ENCODE measurements around the gene MVB12A.
A peak's percentile ranks its signal among the peaks of the same experiment; 100 is the strongest.

MVB12A gene

DNA sequence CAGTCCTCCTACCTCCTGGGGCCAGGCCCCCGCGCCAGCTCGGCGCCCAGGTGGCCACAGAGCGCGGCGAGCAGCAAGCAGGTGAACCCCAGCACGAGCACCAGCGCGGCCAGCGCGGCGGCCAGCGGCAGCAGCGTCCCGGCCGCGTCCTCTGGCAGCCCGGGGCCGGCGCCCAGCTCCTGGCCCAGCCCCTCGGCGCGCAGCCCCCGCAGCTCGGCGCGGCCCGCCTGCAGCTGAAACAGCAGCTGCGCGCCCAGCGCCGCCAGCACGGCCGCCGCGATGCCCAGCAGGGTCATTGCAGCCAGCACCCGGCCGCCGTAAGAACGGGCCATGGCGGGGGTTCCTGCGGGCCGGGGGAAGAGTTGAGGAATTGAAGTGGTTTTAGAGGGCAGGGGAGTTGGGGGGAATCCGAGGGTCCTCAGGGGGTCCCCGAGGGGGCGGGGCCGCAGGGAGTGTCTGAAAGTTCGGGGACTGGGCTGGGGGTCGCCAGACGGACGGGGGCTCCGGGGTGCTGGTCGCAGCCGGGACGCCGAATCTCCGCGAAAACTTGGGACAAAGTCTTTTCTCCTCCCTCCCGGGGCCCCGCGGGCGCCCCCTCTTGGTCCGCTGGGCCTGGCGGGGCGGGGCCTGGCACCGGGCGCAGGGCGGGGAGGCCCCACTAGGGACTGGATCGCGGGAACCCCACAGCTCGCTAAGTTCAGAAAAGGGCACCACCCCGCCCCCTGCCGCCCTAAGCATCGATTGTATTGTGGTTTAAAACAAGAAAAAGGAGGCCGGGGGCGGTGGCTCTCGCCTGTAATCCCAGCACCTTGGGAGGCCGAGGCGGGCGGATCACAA, 28.5 kb downstream of the MVB12A start, which contains the start of gene TMEM221:
TMEM221 (minus strand) TSS at position 538 of the 837 bp plus-strand sequence; CDS start at position 332, 206 bp downstream.
- DNase-seq: no peak

DNA sequence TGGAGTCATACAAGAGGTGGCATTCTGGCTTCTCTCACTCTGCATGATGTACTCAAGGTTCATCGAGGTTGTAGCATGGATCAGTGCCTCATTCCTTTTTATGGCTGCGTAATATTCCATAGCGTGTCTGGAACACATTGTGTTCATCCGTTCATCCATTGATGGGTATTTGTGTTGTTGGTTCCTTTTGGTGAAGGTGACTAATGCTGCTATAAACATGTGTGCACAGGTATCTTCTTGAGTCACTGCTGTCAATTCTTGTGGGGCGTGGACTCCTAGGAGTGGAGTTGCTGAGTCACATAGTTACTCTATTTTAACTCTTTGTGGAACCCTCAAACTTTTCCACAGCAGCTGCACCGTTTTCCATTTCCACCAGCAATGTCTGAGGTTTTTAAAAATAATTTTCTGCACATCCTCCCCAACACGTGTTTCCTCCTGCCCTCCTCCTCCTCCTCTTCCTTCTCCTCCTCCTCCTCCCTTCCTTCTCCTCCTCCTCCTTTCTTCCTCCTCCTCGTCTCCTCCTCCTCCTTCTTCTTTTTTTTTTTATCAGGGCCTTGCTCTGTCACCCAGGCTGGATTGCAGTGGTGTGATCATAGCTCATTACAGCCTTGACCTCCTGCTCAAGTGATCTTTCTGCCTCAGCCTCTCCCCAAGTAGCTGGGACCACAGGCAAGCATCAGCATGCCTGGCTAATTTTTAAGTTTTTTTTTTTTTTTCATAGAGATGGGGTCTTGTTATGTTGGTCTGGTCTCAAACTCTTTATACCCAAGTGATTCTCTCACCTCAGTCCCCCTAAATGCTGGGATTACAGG, 30.6 kb downstream of the MVB12A start:
- DNase-seq: no peak

DNA sequence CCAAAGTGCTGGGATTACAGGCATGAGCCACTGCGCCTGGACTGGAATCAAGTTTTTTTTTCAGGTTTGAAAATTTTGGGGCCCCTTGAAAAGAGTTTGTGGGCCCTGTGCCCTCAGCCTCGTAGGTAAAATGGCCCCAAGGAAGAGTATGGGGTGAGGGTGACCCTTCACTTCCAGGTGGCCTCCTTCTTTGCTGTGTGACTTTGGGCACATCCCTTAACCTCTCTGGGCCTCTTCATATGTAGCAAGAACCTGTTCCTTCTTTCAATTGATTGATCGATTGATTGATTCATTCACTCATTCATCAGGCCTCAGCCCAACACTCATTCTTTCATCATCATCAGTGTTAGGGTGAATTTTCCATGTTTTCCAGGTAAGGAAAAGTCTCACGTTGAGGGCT, 32.0 kb downstream of the MVB12A start:
- DNase-seq: no peak

DNA sequence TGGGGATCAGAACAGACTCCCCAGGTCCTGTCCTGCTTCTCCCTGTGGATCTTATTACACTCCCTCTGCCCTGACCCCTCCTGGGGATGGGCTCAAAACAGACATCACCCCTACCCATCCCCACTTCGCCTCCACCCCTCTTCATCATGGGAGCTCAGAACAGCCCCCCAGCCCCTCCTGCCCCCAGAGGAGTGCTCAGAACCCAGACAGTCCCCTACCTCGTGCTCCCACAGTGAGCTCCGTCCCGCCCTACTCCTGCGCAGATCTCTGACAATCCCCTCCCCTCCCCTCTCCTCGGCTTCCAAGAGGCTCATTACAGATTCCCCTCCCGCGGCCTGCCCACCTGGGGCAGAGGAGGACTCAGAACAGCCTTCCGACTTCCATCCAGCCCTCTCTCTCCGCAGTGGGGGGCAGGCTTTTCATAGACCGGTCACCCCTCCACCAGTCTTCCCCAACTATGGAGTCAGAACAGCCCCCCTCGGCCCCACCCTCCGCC, 34.8 kb downstream of the MVB12A start:
- no peak for DNase-seq

DNA sequence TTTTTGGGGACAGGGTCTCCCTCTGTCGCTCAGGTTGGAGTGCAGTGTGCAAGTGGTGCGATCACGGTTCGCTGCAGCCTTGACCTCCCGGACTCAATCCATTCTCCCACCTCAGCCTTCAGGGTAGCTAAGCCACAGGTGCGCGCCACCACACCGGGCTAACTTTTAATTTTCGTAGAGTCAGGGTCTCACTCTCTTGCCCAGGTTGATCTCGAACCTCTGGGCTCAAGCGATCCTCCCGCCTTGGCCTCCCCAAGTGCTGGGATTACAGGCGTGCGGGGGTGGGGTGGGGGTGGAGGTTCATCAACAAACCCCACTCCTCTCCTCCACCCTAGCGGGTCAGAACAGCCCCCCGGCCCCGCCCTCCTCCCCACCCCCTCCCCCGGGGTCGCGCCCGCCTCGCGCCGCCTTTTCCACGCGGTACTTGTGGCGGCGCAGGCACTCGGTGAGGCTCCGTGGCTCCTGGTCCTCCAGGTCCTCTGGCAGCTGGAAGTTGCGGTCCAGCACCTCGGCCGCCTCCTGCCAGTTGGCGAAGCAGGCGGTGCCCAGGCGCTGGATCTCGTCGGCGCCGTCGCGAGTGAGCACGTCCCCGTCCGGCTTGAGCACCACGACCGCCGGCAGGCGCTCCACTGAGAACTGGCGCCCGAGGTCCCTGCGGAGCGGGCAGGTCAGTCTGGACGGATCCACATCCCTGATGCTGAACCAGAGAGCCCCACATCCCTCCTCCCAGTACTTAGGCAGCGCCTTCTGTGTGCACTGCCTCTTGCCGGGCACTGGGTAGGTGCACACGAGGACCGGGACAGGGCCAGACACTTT, 35.7 kb downstream of the MVB12A start:
- DNase-seq: no peak

DNA sequence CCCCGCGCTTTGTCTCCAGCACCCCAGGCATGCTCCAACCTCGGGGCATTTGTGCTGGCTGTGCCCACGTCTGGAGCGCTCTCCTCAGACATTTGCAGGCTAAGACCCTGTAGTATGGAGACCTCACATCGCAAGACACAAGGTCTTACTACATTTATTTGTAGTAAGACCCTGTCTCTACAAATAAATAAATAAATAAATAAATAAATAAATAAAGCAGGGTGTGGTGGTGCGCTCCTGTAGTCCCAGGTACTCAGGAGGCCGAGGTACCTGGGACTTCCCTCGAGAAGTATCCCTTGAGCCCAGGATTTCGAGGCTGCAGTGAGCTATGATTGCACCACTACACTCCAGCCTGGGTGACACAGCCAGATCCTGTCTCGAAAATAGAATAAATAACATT, 36.3 kb downstream of the MVB12A start:
- no peak for DNase-seq

DNA sequence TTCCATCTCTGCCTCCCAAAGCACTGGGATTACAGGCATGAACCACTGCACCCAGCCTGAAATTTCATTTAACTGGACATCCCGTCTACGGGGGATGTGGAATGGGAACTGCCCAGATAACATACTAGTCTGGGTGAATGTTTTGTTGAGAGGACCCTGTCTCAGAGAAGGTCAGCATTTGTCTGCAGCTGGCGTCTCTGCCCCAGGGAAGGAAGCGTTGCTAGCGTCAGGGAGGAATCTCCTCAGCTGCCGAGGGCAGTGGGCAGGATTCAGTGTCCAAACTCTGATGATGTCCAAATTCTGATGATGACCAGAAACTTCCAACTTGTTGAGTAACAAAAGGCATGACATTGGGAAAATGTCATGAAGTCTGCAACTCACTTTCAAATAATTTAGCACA, 37.8 kb downstream of the MVB12A start:
- no peak for DNase-seq

DNA sequence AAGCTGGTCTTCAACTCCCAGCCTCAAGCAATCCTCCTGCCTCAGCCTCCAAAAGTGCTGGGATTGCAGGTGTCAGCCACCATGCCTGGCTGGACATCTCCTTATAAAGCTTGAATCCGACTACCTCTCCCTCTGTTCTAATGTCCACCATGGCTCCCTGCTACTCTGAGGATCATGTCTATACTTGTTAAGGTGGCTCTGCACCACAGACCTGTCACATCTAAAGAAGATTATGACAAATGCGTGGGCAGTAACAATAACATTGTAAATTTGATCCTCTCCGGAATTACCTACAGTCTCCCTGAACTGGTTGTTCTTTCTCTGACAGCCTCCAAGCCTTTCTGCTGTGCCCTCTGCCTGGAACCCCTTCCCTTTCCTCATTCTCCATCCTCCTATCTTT, 39.1 kb downstream of the MVB12A start:
- DNase-seq: no peak

DNA sequence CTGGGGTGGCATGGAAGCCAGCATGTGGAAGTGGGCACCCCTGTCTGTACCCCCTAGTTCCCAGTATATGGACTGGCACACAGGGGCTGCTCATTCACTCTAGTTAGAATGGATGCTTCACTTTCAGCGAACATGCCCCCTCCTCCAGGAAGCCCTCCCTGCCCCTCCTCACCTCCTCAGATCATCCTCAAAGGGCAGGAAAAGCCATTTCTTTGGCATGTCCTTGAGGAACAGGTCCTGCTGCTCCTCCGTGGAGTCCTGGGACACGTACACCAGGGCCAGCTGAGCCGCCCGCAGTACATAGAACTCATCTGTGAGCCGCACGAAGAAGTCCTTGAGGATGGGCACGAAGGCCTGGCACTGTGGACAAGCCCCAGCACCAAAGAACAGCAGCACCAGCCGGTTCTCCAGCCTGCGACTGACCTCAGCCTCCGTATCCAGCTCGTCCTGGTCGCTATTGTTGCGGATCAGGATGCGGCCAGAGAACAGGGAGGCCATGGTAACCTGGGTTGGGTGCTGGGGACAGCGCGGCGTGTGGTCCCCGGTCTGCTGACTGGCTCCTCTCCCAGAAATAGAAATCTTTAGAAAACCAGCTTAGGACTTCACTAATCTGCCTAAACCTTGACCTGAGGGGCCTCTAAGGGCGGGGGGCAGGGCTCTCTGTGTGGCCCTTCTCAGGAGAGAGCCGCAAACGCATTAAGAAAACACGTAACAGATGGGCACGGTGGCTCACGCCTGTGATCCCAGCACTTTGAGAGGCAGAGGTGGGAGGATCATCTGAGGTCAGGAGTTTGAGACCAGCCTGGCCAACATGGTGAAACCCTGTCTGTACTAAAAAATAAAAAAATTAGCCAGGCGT, 40.8 kb downstream of the MVB12A start, which contains the start of gene NXNL1:
NXNL1 (minus strand) TSS at position 555 of the 859 bp plus-strand sequence; CDS start at position 498, 57 bp downstream.
- DNase-seq: no peak

DNA sequence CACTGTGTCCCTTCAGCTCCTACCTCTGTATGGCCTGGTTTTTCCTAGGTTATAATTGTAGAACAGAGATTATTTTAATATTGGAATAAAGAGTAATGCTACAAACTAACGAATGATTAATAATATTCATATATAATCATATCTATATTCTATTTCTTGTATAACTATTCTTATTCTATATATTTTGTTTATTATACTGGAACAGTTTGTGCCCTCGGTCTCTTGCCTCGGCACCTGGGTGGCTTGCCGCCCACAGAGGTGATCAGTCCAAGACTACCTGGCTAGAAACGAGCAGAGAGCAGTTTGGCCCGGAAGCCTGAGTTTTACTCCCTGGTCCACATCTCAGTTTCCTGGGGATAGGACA, 46.6 kb downstream of the MVB12A start:
- no peak for DNase-seq

DNA sequence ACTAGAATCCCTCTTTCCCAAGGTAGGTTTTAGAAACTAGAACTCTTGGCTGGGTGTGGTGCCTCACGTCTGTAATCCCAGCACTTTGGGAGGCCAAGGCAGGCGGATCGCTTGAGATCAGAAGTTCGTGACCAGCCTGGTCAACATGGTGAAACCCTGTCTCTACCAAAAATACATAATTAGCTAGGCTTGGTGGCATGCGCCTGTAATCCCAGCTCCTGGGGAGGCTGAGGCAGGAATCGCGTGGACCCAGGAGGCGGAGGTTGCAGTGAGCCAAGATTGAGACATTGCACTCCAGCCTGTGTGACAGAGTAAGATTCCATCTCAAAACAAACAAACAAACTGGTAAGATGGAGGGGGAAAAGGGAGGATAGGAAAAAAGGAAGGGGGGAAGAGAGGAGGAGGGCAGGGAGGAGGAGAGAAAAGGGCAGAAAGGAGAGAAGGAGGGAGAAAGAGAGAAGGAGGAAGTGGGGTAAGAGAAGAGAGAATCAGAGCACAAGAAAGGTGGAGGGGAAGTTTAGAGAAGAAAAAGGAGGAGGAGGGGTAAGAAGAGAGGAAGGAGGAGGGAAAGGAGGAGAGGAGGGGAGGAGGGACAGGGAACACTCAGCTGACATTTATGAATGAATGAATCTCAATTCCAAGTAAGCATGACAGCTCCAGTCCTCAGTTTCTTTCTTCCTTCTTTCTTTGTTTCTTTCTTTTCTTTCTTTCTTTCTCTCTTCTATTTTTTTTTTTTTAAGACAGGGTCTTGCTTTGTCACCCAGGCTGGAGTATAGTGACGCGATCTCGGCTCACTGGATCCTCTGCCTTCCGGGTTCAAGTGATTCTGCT, 47.8 kb downstream of the MVB12A start:
- no peak for DNase-seq

DNA sequence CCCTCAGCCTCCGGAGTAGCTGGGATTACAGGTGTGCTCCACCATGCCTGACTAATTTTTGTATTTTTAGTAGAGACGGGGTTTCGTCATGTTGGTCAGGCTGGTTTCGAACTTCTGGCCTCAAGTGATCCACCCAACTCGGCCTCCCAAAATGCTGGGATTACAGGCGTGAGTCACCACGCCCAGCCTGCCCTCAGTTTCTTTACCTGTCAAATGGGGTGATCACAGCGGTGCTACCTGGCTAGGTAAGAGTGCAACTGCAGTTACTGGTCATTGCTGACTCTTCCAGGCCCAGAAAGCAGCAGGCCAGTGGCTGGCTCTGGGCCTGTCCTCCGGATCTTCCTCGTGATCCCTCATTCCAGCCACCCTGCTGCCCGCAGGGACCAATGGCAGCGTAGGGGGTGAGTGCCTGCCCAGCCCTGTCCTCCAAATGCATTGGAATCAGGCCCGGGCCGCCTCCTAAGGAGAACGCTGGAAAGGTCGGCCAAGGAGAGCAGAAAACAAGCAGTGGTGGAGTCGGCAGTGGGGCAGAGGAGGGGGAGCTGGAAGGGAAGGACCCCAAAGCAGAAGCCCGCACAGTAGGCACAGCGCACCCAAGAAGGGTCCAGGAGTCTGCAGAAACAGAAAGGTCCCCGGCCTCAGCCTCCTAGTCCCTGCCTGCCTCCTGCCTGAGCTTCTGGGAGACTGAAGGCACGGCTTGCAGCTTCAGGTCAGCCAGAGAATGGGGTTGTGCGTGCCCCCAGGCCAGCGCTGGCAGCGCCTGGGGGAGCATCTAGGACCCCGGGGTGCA, 48.6 kb downstream of the MVB12A start:
- no peak for DNase-seq

DNA sequence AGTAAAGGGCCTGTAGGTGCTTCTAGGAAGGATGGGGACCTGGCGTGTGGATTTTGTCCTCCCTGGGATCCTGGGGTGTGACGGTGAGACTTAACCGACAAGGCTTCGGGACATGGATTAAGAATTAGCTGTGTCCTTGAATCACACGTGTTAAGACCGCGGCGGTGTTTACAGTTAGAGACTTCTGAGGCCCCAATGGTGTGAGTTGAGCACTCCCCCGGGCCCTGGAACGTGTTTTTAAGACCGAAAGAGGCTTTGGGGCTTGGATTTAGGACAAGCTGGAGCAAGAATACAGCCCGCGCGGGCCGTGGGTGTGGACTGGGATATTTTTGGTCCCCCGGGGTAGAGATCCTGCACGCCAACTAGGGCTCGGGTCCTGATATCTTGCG, 49.2 kb downstream of the MVB12A start:
- DNase-seq: no peak

DNA sequence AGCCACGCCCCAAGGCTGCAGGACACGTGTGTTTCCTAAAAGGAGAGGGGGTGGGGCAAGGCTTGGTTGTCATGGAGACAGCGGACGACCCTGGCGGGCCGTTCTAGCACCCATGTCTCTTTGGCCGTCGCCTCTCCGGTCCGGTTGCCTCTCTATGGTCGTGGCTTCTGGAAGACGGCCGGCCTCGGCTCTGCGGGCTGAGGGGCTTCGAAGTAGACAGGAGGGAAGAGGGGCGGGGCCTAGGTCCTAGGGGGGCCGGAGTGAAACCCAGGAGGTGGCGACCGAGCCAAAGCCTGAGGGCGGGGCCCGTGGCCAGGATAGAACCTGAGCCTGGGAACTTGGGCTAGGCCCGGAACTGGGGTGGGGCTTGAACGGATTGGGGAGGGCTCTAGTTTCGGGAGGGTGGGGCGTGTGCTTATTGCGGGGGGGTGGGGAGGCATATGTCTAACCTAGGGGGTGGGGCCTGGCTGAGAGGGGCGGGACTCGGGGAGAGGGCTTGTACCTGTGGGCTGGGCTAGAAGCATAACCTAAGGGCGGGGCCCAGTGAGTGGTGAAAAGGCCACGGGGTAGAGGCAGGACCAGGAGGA, 49.7 kb downstream of the MVB12A start:
- peak; percentile 85 for DNase-seq

DNA sequence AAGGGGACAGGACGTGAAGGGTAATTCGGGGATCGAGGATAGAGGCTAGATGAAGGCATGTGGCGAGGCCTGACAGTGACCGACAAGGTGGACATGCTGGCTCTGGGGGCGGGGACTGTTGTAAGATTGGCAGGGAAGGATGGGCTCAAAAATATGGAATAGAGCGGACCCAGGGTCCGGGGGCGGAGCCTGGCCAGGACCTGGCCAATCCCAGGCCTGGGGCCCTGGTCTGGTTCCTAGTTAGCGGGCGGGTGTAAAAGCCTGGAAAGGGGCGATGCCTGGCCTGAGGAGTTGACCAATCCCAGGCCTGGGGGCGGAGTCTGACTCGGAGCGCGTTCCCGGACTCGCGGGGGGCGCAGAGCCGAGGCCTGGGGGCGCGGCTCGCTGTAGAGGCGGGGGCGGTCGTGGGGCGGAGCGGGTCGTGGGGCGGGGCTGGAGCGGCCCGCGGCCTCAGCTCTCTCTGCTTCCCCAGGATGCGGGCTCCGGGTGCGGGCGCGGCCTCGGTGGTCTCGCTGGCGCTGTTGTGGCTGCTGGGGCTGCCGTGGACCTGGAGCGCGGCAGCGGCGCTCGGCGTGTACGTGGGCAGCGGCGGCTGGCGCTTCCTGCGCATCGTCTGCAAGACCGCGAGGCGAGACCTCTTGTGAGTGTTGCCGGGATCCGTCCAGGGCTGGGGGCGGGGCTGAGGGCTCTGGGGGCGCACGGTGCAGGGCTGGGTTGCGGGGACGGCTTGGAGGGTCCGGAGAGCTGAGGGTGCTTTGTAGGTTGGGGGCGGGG, 50.4 kb downstream of the MVB12A start, which contains the start of gene SLC27A1:
SLC27A1 (plus strand) TSS at position 457 of the 774 bp plus-strand sequence; CDS start at position 474, 17 bp downstream.
- DNase-seq: peak; percentile 94 to 98

DNA sequence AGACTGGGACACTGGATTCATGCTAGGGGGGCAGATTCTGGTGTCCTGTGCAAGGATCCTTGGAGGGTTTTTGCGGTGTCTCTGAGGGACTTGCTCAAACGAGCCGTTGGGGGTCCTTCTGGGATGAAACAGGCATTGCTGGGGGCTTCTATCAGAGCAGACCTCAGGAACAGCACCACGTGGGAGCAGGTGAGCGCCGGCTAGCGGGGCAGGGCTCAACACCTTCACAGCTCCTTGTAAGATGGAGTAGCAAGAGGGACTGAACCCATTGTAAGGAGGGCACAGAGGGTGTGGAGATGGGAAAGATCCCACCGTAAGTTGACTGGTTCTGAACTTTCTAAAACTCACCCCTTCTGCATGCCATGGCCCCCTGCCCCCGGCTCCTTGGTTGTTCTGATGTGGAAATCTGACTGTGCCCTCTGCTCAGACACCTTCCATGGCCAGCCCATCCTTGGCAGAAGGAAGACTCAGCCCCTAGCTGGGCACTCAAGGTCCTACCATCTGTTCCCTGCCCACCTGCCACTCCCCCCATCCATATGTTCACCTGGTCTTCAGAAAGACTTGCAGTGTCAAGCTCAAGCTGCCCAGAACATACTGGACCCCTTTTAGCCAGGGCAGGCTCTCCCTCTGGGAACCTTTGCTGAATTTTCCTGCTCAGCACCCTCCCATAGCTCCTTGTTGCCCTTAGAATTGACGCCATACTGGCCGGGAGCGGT, 51.7 kb downstream of the MVB12A start:
- DNase-seq: no peak

DNA sequence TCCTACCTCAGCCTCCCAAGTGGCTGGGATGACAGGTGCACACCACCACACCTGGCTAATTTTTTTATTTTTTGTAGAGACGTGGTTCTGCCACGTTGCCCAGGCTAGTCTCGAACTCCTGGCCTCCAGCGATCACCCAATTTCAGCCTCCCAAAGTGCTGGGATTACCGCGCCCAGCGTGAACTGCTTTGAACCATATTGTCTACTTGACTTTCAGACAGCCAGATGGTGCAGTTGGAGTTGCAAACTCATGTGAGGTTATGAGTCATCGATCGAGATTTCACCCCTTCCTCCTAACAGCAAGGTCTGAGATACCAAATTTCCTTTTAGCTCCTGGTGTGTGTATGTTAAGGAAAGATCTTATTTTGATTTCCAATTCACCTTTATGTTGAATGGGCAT, 53.2 kb downstream of the MVB12A start:
- no peak for DNase-seq
